ENCODE measurements around the gene OSMR. TPM values are rescaled to one million over a fixed set of nuclear protein-coding genes. Genes with fewer than 3 reads are reported as not detected.

Gene OSMR
- polyA plus RNA-seq, 10 donors, result 6.5 to 9.5 (median 8.6) TPM

DNA sequence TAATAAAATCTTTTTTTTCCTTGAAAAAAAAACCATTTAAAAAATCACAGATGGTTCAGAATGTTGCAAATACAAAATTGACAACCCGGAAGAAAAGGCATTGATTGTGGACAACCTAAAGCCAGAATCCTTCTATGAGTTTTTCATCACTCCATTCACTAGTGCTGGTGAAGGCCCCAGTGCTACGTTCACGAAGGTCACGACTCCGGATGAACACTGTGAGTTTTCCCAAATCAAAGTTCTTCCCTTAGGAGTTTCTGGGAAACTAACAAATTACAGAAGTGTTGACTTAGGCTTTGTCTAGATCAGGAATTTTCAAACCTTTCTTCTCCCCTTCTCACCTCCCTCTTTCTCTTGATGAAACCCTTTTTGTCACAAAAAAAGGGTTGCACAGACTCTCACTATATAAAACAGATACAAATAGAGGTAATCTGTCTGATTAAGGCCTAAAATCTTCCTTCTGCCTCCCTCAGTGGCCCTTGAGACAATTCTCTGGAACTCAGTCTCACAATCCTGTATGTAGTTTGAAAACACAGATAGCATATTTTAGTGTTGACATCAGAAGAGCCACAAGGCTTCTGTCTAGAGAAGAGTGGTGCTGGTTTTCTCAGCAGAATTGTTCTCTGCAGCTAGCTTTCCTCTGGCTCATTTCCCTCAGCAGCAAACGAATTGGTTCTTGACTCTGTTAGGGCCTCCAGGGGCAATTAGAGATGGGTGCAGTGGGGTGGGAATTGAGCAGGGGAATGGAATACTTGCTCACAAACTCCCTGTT lies 79.5 kb downstream of the OSMR start:
- DNase-seq, result peak; percentile 16 to 45 (median 45)

DNA sequence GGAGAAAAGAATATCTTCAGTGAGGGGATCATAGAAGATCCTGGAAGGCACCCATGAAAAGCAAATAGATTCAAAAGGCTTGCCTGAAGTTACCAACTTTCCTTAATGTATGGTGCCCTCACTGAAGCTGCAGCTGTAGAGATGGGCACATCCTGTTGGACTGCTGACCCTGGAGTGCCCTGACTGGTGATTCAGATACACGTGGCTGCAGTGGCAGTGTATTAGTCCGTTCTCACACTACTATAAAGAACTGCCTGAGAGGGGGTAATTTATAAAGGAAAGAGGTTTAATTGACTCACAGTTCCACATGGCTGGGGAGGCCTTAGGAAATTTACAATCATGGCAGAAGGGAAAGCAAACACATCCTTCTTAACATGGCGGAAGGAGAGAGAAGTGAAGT lies 80.3 kb downstream of the OSMR start:
- DNase-seq, result no peak

DNA sequence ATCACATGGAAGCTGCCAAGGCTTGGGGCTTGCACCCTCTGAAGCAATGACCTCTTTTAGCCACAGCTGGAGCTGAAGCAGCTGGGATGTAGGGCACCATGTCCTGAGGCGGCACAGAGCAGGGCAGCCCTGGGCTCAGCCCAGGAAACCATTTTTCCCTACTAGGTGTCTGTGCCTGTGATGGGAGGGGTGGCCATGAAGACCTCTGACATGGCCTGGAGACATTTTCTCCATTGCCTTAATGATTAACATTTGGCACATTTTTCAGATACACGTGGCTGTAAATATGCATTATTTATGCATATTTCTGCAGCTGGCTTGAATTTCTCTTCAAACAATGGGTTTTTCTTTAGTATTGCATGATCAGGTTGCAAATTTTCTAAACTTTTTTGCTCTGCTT lies 81.7 kb downstream of the OSMR start:
- no peak for DNase-seq

DNA sequence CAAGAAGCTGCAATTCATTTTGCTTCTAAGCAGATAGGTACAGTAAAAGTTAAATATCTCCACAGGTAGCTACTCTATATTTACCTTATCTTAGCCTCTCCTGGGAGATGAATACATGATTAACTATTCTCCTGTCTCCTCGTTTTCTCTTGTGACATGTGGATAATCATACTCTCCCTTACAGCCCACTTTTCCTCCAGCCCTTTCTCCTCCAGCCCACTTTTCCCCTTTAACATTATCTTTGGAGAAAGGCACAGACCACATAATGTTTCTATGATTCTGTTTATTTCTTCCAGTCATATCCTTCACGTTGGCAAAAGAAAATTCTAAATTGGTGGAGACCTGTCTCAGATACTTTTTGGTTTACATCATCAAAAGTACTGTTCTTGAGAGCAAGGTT lies 84.0 kb downstream of the OSMR start:
- no peak for DNase-seq

DNA sequence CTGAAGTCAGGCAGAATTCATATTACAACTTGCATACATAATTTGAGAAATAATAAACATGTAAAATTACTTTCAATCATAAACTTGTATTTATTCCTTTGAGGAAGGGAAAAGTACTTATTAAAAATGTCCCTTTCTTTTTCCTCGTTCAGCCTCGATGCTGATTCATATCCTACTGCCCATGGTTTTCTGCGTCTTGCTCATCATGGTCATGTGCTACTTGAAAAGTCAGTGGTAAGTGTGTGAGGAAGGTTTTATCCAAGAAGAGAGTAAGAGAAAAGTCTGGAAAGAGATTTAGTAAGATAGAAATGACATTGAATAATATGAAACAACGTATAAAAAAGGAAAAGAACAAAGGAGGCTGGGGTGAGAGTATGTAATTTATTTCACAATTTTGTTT lies 85.9 kb downstream of the OSMR start:
- DNase-seq, result no peak

DNA sequence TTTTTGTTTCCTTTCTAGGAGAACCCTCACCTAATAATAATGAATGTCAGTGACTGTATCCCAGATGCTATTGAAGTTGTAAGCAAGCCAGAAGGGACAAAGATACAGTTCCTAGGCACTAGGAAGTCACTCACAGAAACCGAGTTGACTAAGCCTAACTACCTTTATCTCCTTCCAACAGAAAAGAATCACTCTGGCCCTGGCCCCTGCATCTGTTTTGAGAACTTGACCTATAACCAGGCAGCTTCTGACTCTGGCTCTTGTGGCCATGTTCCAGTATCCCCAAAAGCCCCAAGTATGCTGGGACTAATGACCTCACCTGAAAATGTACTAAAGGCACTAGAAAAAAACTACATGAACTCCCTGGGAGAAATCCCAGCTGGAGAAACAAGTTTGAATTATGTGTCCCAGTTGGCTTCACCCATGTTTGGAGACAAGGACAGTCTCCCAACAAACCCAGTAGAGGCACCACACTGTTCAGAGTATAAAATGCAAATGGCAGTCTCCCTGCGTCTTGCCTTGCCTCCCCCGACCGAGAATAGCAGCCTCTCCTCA lies 87.1 kb downstream of the OSMR start:
- no peak for DNase-seq

DNA sequence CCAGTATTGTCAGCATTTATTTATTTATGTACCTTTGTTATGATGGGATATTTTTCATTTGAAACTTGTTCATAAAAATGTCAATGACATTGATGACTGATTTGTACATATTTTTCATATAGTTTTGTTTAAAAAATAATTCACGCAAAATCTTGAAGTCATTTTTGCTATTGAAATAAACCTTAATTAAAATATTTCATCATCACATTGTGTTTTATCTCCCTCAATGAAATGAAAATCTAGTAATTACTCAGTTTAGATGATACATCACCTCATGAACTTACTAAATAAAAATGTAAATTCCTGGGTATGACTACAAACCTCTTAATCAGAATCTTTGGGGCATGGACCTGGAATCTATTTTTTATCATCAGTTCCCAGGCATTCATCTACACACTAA lies 89.6 kb downstream of the OSMR start:
- DNase-seq, result no peak

DNA sequence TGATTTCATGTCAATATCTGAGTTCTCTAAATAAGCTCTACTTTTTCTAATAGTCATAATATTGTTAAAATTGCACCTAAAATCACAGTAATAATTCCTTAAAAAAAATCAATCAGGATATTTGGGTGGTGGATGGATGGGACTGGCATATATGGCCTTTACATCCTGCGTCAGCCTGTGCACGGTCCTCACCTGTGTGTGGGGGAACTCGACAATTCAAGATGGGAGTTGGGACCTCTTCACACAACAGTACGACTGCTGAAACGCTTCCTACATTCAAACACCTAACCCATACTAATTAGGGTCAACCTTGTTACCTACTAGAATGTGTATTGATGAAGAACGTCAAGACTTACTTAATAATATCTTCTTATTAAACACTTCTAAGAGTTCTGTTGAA lies 90.5 kb downstream of the OSMR start:
- DNase-seq, result no peak

DNA sequence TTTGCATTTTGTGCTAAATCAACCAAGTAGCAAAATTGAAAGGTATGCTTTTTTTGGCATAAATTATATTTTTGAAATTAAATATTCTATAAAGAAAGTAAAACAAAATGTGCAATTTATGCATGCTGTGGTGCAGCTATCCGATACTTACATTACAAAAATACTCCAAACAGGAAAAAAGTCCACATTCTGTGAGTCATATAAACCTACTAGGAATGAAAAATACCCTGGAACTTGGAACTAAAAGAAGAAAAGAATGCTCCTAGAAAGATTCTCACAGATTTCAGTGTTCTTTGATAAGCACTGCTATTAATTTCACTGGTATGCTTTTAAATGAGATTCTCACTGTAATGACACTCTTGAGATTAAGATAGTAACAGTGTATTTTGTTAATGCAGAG lies 92.6 kb downstream of the OSMR start:
- DNase-seq, result no peak

DNA sequence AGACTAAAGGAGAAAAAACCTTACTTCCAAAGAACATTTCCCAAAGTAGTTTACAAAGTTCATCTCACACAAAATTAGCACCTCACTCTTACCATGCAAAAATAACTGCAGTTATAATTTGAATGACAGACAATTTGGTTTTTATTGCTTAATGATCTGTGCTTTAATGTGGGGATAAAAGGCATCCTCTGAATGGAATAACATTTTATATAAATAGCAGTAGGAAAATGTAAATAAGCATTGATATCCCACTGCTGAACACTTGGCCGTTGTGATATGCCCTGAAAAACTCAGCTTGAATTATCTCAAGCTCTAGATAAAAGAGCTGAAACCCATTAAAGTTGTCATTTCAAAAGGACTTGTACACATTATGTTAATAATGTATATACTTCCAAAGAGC lies 93.2 kb downstream of the OSMR start:
- no peak for DNase-seq

DNA sequence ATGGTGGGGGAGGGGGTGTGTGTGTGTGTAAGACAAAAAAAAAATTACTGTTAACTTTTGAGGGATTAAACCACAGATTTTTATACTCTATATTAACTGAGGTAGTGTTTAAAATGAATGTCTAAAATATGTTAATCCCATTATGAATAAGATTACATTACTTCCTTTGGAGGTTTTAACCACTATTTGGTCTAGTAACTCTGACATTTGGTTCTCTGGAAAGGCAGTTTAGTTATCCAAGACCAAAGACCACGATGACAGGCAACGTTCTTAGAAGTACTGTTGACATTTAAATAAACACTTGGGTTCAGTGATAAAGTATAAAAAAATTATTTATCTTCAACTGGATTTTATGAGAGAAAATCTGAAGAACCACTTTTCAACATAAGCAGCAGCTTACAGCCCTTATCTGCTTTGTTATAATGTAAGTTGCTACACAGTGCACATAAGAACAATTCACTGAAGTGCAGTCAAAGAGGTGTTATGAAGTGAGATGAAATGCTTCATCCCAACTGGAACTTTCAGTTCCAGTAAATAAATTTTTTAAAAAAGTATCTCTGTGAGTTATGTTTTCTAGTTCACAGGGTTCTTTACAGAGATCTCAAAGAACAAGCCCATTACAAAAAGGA lies 94.5 kb downstream of the OSMR start:
- DNase-seq, result no peak

DNA sequence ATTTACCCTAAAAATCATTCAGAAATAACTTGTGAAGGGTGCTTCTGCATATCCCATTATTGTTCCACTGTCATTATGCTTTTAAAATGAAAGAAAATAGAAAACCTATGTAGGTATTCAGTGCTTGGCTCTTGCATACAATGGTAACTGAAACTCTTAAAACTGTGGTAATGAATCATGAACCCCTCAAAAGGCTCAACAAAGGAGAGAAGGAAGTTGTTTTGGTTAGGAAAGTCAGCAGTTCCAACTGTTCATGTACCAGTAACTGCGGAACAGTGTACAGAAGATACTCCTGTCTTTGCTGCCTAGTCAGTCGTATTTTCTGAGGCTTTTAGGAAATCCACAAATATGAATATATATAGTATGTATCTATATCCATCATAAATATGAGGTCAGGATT lies 96.1 kb downstream of the OSMR start:
- no peak for DNase-seq

DNA sequence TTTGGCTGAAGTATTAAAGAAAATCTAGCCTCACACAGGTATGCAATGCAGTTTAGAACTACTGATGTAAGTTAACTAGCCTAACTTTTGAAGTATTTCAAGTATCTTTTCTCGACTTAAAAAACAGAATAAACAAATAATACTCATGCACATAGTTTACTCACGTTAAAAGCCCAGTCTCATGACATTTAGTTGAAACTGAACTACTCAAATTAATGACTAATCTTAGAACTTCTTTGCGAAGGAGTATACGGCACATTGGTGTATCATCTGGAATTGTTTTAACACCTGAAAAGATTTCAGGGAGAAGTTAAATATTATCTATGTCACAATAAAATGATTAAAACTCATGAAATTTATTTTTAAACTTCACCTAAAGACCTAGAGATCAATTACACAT lies 98.5 kb downstream of the OSMR start:
- DNase-seq, result no peak

DNA sequence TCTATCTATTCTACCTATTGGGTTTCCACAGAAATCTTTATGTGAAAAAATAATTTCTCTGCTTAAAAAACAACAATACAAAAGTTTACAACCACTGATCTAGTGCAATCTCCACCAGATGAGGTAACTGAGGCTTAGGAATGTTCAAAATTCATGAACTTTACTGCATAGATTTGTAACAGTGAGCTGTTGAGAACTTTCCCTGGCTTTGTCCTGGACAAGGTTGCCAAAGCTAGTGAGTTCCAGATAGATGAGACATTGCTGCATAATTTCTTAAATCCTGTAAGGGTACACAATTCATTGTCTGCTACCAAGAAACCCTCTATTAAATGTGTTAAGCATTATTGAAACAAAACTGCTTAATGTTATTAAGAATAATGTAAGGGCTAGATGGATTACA lies 102.7 kb downstream of the OSMR start:
- DNase-seq, result no peak

DNA sequence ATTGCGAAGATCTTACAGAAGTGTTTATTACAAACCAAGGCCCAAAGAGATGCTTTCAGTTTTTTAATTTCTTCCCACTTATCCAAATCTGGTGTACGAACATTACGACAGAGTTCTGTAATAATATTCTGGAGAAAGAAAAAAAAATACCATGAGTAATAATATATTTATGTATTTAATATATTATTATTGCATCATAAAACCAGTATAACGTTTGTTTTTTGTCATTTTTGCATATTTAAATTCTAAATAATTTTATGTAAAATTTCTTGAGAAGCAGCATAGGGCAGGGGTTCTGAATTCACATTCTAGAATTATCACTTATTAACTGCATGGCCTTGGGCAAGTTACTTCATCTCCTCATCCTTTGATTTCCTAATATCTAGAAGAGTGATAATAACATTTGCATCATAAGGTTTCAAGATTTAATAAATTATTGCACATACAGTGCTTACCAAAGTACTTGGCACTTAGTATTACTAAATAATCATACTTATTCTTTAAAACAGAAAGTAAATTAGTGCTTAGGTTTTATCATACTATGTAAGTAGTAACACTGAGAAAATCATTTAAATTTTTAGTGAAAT lies 107.7 kb downstream of the OSMR start:
- DNase-seq, result no peak

DNA sequence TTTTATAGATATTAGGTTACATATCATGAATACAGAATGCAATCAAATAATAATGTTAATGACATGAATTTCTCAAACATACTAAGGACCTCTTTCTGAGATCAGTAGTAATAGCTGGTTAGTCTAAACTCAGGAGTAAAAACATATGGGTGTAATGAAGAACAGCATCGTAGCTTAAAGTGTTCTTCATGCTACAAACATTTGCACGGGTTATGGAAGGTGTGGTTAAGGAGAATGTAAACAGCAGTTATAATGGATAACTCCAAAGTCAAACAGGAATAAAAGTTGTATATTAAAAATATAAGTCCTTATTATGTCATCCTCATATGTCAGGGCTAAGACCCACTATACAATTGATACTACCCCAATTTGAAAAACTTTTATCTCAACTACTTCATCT lies 115.9 kb downstream of the OSMR start:
- no peak for DNase-seq

DNA sequence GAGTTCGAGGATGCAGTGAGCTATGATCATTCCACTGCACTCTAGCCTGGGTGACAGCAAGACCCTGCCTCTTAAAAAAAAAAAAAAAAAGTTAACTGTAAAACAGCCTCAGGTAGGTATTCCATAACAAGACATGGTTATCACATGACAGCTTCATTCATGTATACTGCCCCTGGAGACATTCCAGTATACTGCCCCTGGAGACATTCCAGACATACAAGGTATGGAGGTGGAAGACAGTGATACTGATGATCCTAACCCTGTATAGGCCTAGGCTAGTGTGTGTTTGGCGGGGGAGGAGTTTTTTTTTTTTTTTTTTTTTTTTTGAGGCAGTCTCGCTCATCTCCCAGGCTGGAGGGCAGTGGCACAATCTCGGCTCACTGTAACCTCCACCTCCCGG lies 122.9 kb downstream of the OSMR start:
- no peak for DNase-seq

DNA sequence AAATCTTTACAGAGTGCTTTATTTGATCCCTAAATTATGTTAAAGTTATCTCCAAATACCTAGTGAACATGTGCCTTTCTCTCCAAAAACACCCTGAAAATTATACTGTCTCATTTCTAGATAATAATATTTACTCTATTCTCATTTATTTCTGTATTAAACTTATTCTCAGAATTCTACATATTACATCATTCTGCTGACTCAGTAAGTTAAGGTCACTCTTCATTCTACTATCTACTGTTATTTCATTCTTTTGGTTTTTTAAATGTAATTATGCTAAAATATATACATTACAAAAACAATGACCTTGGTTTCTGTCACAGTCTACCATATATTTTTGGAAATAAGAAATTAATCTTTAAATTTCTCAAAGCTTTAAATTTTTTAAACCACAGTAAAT lies 132.2 kb downstream of the OSMR start:
- no peak for DNase-seq

DNA sequence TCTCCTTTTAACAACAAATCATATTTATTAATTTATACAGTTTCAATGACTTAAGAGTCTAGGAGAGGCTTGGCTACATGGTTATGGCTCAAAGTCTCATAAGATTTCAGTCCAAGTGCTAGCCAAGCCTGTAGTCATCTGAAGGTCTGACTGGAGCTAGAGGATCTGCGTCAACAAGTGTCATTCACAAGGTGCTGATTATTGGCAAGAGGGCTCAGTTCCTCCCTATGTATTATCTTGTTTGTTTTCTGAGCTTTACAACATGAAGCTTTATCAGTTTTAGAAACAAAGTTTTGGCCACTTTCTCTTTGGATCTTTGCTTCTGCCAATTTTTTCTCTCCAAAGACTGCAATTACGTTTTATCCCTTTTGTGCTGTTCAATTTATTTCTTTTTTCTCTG lies 133.7 kb downstream of the OSMR start:
- DNase-seq, result peak in 1 of 3 donors; percentile 3

All from muscle of back (tissue), 11 donors.